ENCODE results near the gene KRTAP4-2. TPM values are rescaled to one million over a fixed set of nuclear protein-coding genes. Genes with fewer than 3 reads are reported as not detected.

Gene KRTAP4-2
- total RNA-seq, 6 donors from 2014 or later, result not detected

DNA sequence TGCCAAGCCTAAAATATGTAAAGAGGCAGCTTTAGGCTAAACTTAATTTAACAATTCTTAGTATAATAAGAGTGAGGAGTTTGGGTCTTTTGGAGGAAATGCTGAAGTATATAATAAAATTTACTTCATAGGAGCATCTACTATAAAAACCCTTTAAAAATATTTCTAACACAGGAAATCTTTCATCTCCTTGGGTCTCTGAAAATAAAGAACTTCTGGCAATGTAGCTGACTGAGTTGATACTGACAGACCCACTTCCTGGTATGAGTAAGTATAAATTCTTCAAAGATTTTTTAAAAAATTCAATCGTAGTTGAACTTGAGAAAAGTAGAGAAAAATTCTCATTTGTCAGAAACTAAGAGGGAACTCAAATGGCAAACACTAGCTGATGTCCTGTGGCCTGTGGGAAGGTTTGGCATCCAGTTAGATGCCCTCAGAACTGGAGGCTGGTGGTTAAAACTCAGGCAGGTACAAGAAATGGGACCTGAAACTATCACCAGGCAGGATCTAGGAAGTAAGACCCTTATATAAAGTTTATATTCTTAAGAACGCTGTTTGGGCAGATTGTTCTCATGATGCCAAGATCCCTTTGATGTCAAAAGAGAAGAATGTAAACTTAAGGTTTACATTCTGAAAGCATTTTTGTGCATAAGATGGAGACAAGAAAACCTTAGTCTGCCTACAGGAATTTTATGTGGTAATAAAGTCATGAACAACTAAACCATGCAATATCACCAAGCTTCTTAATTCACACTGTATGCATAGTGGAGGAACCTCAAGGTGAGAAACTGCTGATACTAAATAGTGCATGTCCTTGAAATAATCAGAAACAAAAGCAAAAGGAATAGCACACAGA is 43.9 kb downstream of the KRTAP4-2 start:
- no peak for ATAC-seq (ENCODE audit: low FRiP score in 2 of 2)
- TF ChIP-seq, protein P1, sequence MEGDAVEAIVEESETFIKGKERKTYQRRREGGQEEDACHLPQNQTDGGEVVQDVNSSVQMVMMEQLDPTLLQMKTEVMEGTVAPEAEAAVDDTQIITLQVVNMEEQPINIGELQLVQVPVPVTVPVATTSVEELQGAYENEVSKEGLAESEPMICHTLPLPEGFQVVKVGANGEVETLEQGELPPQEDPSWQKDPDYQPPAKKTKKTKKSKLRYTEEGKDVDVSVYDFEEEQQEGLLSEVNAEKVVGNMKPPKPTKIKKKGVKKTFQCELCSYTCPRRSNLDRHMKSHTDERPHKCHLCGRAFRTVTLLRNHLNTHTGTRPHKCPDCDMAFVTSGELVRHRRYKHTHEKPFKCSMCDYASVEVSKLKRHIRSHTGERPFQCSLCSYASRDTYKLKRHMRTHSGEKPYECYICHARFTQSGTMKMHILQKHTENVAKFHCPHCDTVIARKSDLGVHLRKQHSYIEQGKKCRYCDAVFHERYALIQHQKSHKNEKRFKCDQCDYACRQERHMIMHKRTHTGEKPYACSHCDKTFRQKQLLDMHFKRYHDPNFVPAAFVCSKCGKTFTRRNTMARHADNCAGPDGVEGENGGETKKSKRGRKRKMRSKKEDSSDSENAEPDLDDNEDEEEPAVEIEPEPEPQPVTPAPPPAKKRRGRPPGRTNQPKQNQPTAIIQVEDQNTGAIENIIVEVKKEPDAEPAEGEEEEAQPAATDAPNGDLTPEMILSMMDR (IDR thresholded peaks at IDR 0.05), result no peak
- TF ChIP-seq POLR2AphosphoS5 (IDR thresholded peaks at IDR 0.05) (no peak), EP300 (IDR thresholded peaks at IDR 0.05) (no peak), POLR2A (IDR thresholded peaks at IDR 0.05) (no peak)
- H3K9me3 ChIP-seq, result no peaks in the 10 kb centered on the region
- H3K27ac ChIP-seq, result no peak overlapping the region
- H3K4me1 ChIP-seq, result no peaks in the 10 kb centered on the region
- H3K36me3 ChIP-seq, result no peaks in the 10 kb centered on the region
- H3K4me3 ChIP-seq, result no peak overlapping the region
- H3K27me3 ChIP-seq, result no peaks in the 10 kb centered on the region
- 52 to 56% methylated on average over 2 of the region's 2 CpGs for WGBS, 2 donors
- DNase-seq, result no peak

- DNase-seq, result no peak
- no peaks in the 10 kb centered on the region for H3K36me3 ChIP-seq
- H3K4me3 ChIP-seq, result no peak overlapping the region
- TF ChIP-seq, protein P1 (IDR thresholded peaks at IDR 0.05), result no peak
- TF ChIP-seq POLR2AphosphoS5 (IDR thresholded peaks at IDR 0.05), result no peak
- no peak for TF ChIP-seq POLR2A (IDR thresholded peaks at IDR 0.05)
- no peak for TF ChIP-seq EP300 (IDR thresholded peaks at IDR 0.05)
- no peaks in the 10 kb centered on the region for H3K27me3 ChIP-seq
- 78 to 87% methylated on average over 3 of the region's 3 CpGs for WGBS, 2 donors
- no peak for ATAC-seq (ENCODE audit: low FRiP score in 2 of 2)
- H3K9me3 ChIP-seq, result no peaks in the 10 kb centered on the region
- H3K4me1 ChIP-seq, result no peaks in the 10 kb centered on the region
- H3K27ac ChIP-seq, result no peak overlapping the region
These were observed 46.0 kb downstream of the KRTAP4-2 start for GRCh38 chr17:41131979-41132378.

Small RNA genes lying within 50 kb of the gene (small RNA-seq; reads per million reads assigned to genes)
- 0 reads per million in 4 donors for gene KRTAP4-17P

Other genes starting within 250 kb of the KRTAP4-2 start
- gene KRT23, start 240.6 kb downstream of the KRTAP4-2 start, total RNA-seq, result 10 to 100 TPM in 1 of 6 donors, 1 to 10 TPM in 4, under 1 TPM in 1; 0.49 to 10.7 (median 3.1) TPM
- gene KRT39, start 211.3 kb downstream of the KRTAP4-2 start, total RNA-seq, result not detected
- gene KRT40, start 193.9 kb downstream of the KRTAP4-2 start, total RNA-seq, result under 1 TPM in 1 of 6 donors, not detected in 5; 0.24 TPM
- not detected for gene KRTAP3-3, start 184.1 kb downstream of the KRTAP4-2 start, total RNA-seq
- not detected for gene KRTAP3-2, start 178.3 kb downstream of the KRTAP4-2 start, total RNA-seq
- not detected for gene KRTAP3-1, start 169.1 kb downstream of the KRTAP4-2 start, total RNA-seq
- not detected for gene KRTAP1-5, start 151.0 kb downstream of the KRTAP4-2 start, total RNA-seq
- gene KRTAP1-4, start 148.0 kb downstream of the KRTAP4-2 start, total RNA-seq, result not detected
- gene KRTAP1-3, start 143.3 kb downstream of the KRTAP4-2 start, total RNA-seq, result not detected
- gene KRTAP1-1, start 136.8 kb downstream of the KRTAP4-2 start, total RNA-seq, result not detected
- gene KRTAP2-1, start 130.9 kb downstream of the KRTAP4-2 start, total RNA-seq, result not detected
- not detected for gene KRTAP2-2, start 123.0 kb downstream of the KRTAP4-2 start, total RNA-seq
- gene KRTAP2-3, start 118.1 kb downstream of the KRTAP4-2 start, total RNA-seq, result not detected
- gene KRTAP2-4, start 112.3 kb downstream of the KRTAP4-2 start, total RNA-seq, result not detected
- not detected for gene KRTAP4-7, start 94.1 kb downstream of the KRTAP4-2 start, total RNA-seq
- gene KRTAP4-8, start 80.1 kb downstream of the KRTAP4-2 start, total RNA-seq, result not detected
- gene KRTAP4-16, start 76.0 kb downstream of the KRTAP4-2 start, total RNA-seq, result not detected
- gene KRTAP4-9, start 72.8 kb downstream of the KRTAP4-2 start, total RNA-seq, result not detected
- not detected for gene KRTAP4-11, start 59.8 kb downstream of the KRTAP4-2 start, total RNA-seq
- gene KRTAP4-12, start 54.0 kb downstream of the KRTAP4-2 start, total RNA-seq, result not detected
- gene KRTAP4-6, start 37.7 kb downstream of the KRTAP4-2 start, total RNA-seq, result not detected
- gene KRTAP4-5, start 28.4 kb downstream of the KRTAP4-2 start, total RNA-seq, result not detected
- not detected for gene KRTAP4-4, start 17.5 kb downstream of the KRTAP4-2 start, total RNA-seq
- not detected for gene KRTAP4-3, start 10.0 kb downstream of the KRTAP4-2 start, total RNA-seq
- gene KRTAP4-1, start 6.7 kb upstream of the KRTAP4-2 start, total RNA-seq, result not detected
- gene KRTAP9-1, start 11.7 kb upstream of the KRTAP4-2 start, total RNA-seq, result not detected
- gene KRTAP9-2, start 48.4 kb upstream of the KRTAP4-2 start, total RNA-seq, result not detected
- gene KRTAP9-3, start 54.2 kb upstream of the KRTAP4-2 start, total RNA-seq, result not detected
- gene KRTAP9-8, start 59.8 kb upstream of the KRTAP4-2 start, total RNA-seq, result not detected
- not detected for gene KRTAP9-4, start 71.5 kb upstream of the KRTAP4-2 start, total RNA-seq
- gene KRTAP9-9, start 77.2 kb upstream of the KRTAP4-2 start, total RNA-seq, result not detected
- gene KRTAP9-6, start 87.2 kb upstream of the KRTAP4-2 start, total RNA-seq, result not detected
- not detected for gene KRTAP9-7, start 97.5 kb upstream of the KRTAP4-2 start, total RNA-seq
- gene KRTAP29-1, start 124.6 kb upstream of the KRTAP4-2 start, total RNA-seq, result not detected
- gene KRTAP16-1, start 131.1 kb upstream of the KRTAP4-2 start, total RNA-seq, result not detected
- gene KRTAP17-1, start 137.5 kb upstream of the KRTAP4-2 start, total RNA-seq, result not detected
- not detected for gene KRT33A, start 172.6 kb upstream of the KRTAP4-2 start, total RNA-seq
- gene KRT33B, start 191.6 kb upstream of the KRTAP4-2 start, total RNA-seq, result not detected
- not detected for gene KRT34, start 204.1 kb upstream of the KRTAP4-2 start, total RNA-seq
- gene KRT31, start 219.4 kb upstream of the KRTAP4-2 start, total RNA-seq, result not detected
- not detected for gene KRT37, start 246.4 kb upstream of the KRTAP4-2 start, total RNA-seq